Suprapubic skin (tissue), 4 donors: ENCODE data around the gene CCDC85B. TPM values are rescaled to one million over a fixed set of nuclear protein-coding genes. Genes with fewer than 3 reads are reported as not detected.

ENCODE experiments used
- DNase-seq, 2 donors: peaks; one replicate each; pipeline ENCODE4 v3.0.0-alpha.2; 2019; ENCODE audit warnings: low spot score in 2 of 2
- H3K27ac ChIP-seq: fragments of 200-600 bp; sonication (generic); one replicate; pipeline ENCODE4 v1.5.1; 2019
- H3K27me3 ChIP-seq: fragments of 200-600 bp; sonication (generic); one replicate; pipeline ENCODE4 v1.5.1; 2019
- H3K36me3 ChIP-seq: fragments of 200-600 bp; sonication (generic); one replicate; pipeline ENCODE4 v1.5.1; 2019
- H3K4me1 ChIP-seq: fragments of 200-600 bp; sonication (generic); one replicate; pipeline ENCODE4 v1.5.1; 2019
- H3K4me3 ChIP-seq: fragments of 200-600 bp; sonication (generic); one replicate; pipeline ENCODE4 v1.5.1; 2019; ENCODE audit warnings: mild to moderate bottlenecking
- H3K9me3 ChIP-seq: fragments of 200-600 bp; sonication (generic); one replicate; pipeline ENCODE4 v1.5.1; 2019
- EP300 ChIP-seq: sonication (generic); formaldehyde crosslinking; IDR thresholded peaks from one replicate; pipeline ENCODE4 v1.6.1; 2017; ENCODE audit warnings: antibody characterized with exemption
- POLR2A ChIP-seq, 2 donors: fragments of 450-650 bp; IDR thresholded peaks; one replicate each; pipeline ENCODE4 v1.6.1; 2017; ENCODE audit warnings: antibody characterized with exemption in 2 of 2, mild to moderate bottlenecking in 2 of 2, moderate library complexity in 2 of 2
- POLR2AphosphoS5 ChIP-seq, 3 donors: sonication (generic); formaldehyde crosslinking; IDR thresholded peaks; one replicate each; pipeline ENCODE4 v1.6.1; 2017; ENCODE audit warnings: antibody characterized with exemption in 3 of 3
- WGBS: methylation state at CpG from one replicate; pipeline ENCODE4 v1.1.5; 2018; 5-methylcytosine and 5-hydroxymethylcytosine counted together
- total RNA-seq, 4 donors: library from RNA; depleted of rRNA; stranded (reverse); fragments of >200 nt; gene quantifications; one replicate each; pipeline ENCODE4 v1.1.0, GENCODE V29; 2016
- TF ChIP-seq, protein P1 (sequence below), 2 donors: fragments of 200-600 bp in 1 of 2; fragments of 450-650 bp in 1 of 2; sonication (generic) in 1 of 2; IDR thresholded peaks; one replicate each; pipeline ENCODE4 v1.5.1; 2016 to 2019; ENCODE audit warnings: antibody characterized with exemption in 2 of 2, mild to moderate bottlenecking in 1 of 2, moderate library complexity in 1 of 2

The CCDC85B gene
- total RNA-seq, 4 donors from 2014 or later, result 16.0 to 35.8 (median 28.0) TPM

DNA sequence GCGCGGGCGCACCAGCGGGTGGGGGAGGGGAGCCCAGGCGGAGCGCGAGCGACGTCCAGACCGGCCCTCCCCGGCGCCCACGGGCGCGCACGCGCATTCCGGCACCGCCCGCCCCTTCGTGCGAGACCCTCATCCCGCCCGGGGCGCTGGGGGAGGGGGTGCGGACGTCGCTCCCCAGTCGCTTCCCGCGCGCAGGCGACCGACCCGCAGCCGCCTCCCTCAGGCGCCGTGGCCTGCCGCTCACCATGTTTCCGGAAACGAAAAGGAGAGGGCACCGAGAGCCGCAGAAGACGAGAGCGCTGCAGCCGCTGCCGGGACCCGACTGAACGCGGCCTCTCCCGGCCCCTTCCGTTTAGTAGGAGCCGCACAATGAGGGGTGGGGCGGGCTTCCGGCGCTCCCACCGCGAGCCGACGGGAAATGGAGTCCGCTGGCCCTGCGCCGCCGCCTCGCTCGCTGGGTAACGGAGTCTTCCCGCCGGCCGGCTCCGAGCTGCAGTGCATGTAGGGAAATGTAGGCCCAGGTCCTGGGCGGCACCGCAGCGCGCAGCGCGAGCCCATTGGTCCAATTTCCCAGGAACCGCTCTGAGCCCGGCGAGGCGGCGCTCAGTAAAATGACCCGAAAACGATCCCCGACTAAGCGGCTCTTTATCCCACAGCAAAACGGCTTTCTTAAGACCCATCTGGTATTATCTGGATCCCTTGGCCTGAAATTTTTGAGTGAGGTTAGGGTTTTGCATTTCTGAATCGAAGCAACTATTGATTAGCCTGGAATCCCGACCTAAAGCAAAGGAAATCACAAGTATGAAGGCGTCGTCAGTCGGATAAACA lies 32.4 kb upstream of the CCDC85B start, which contains the start of gene CFL1:
TSS of gene CFL1 (minus strand) at position 328 of the 828 bp plus-strand sequence. CDS start at position 247, 81 bp downstream.
- Histone ChIP-seq H3K27me3 (no peaks in the 10 kb centered on the region), H3K9me3 (no peaks in the 10 kb centered on the region), H3K36me3 (peaks cover 43% of the 10 kb centered on the region), H3K4me1 (peaks cover 78% of the 10 kb centered on the region), H3K27ac (peak within 1 kb of the TSS; percentile 97), H3K4me3 (peak within 1 kb of the TSS; percentile 87)
- TF ChIP-seq, protein P1, sequence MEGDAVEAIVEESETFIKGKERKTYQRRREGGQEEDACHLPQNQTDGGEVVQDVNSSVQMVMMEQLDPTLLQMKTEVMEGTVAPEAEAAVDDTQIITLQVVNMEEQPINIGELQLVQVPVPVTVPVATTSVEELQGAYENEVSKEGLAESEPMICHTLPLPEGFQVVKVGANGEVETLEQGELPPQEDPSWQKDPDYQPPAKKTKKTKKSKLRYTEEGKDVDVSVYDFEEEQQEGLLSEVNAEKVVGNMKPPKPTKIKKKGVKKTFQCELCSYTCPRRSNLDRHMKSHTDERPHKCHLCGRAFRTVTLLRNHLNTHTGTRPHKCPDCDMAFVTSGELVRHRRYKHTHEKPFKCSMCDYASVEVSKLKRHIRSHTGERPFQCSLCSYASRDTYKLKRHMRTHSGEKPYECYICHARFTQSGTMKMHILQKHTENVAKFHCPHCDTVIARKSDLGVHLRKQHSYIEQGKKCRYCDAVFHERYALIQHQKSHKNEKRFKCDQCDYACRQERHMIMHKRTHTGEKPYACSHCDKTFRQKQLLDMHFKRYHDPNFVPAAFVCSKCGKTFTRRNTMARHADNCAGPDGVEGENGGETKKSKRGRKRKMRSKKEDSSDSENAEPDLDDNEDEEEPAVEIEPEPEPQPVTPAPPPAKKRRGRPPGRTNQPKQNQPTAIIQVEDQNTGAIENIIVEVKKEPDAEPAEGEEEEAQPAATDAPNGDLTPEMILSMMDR (IDR thresholded peaks at IDR 0.05), result no peak
- TF ChIP-seq POLR2A (IDR thresholded peaks at IDR 0.05) (peak; percentile 95 to 98), POLR2AphosphoS5 (IDR thresholded peaks at IDR 0.05) (peak; percentile 68 to 98 (median 97)), EP300 (no peak)
- WGBS, result under 1% methylated on average over 68 of the region's 92 CpGs
- peak; percentile 99 for DNase-seq

DNA sequence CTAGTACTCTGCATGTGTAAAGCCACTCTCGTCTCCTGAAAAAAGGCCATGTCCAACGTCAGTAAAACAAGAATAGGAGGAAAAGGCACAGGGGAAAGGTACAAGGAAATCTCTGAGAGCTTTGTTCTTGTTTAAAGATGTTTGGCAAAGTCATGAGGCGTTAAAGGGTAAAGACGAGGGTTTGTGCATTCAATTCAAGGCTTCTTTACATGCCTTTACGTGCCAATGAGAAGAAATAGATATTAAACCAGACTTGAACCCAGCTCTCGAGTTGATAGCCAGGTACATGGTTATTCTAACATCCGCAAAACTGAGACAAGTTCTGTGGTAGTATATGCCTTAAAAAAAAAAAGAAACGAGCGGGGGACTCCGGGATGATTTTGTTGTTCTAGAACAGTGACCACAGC lies 31.8 kb upstream of the CCDC85B start:
- H3K4me3 ChIP-seq, result peak overlapping the region; percentile 87
- H3K27me3 ChIP-seq, result no peaks in the 10 kb centered on the region
- peaks cover 72% of the 10 kb centered on the region for H3K4me1 ChIP-seq
- peaks cover 43% of the 10 kb centered on the region for H3K36me3 ChIP-seq
- peak overlapping the region; percentile 97 for H3K27ac ChIP-seq
- DNase-seq, result no peak
- WGBS, result under 1% methylated on average over 10 of the region's 10 CpGs
- H3K9me3 ChIP-seq, result no peaks in the 10 kb centered on the region
- TF ChIP-seq EP300 (no peak), POLR2AphosphoS5 (IDR thresholded peaks at IDR 0.05) (no peak), POLR2A (IDR thresholded peaks at IDR 0.05) (no peak)
- TF ChIP-seq, protein P1 (IDR thresholded peaks at IDR 0.05), result no peak

GRCh38 chr11:65859095-65859811 lies 31.2 kb upstream of the CCDC85B start:
- 1% methylated on average over 23 of the region's 46 CpGs for WGBS
- peaks cover 66% of the 10 kb centered on the region for H3K4me1 ChIP-seq

GRCh38 chr11:65859812-65860277 lies 30.6 kb upstream of the CCDC85B start:
- peaks cover 63% of the 10 kb centered on the region for H3K4me1 ChIP-seq
- peak overlapping the region; percentile 97 for H3K27ac ChIP-seq
- no peaks in the 10 kb centered on the region for H3K9me3 ChIP-seq
- peak overlapping the region; percentile 87 for H3K4me3 ChIP-seq
- peak; percentile 81 to 83 for DNase-seq
- H3K27me3 ChIP-seq, result no peaks in the 10 kb centered on the region
- WGBS, result 3% methylated on average over 16 of the region's 16 CpGs
- peaks cover 43% of the 10 kb centered on the region for H3K36me3 ChIP-seq
- TF ChIP-seq POLR2AphosphoS5 (IDR thresholded peaks at IDR 0.05) (peak in 1 of 3 donors; percentile 3), EP300 (no peak)

More at GRCh38 chr11:65859095-65859811, 31.2 kb upstream of the CCDC85B start:
- Histone ChIP-seq H3K36me3 (peaks cover 43% of the 10 kb centered on the region), H3K27me3 (no peaks in the 10 kb centered on the region), H3K27ac (peak overlapping the region; percentile 97), H3K9me3 (no peaks in the 10 kb centered on the region), H3K4me3 (peak overlapping the region; percentile 87)
- no peak for TF ChIP-seq EP300
- TF ChIP-seq POLR2A (IDR thresholded peaks at IDR 0.05), result peak; percentile 65 to 66
- TF ChIP-seq POLR2AphosphoS5 (IDR thresholded peaks at IDR 0.05), result peak in 2 of 3 donors; percentile 7 to 36
- TF ChIP-seq, protein P1 (IDR thresholded peaks at IDR 0.05), result peak in 1 of 2 donors; percentile 12
- peak; percentile 99 to 100 for DNase-seq

- peak within 1 kb of the TSS; percentile 87 for H3K4me3 ChIP-seq
- H3K27me3 ChIP-seq, result no peaks in the 10 kb centered on the region
- H3K4me1 ChIP-seq, result peaks cover 56% of the 10 kb centered on the region
- peaks cover 43% of the 10 kb centered on the region for H3K36me3 ChIP-seq
- no peaks in the 10 kb centered on the region for H3K9me3 ChIP-seq
- 0% methylated on average over 51 of the region's 78 CpGs for WGBS
- TF ChIP-seq POLR2A (IDR thresholded peaks at IDR 0.05), result peak in 1 of 2 donors; percentile 57
- TF ChIP-seq POLR2AphosphoS5 (IDR thresholded peaks at IDR 0.05), result peak in 2 of 3 donors; percentile 53 to 54
- TF ChIP-seq EP300, result no peak
- TF ChIP-seq, protein P1 (IDR thresholded peaks at IDR 0.05), result peak; percentile 90 to 92
- peak; percentile 98 to 99 for DNase-seq
- peak within 1 kb of the TSS; percentile 97 for H3K27ac ChIP-seq
These were observed 30.0 kb upstream of the CCDC85B start, which contains the start of gene MUS81 for GRCh38 chr11:65860278-65861164. Gene MUS81 (plus strand): TSS chr11:65860433. CDS start chr11:65860754, 321 bp downstream.
